Measurements from ENCODE around the gene DHDDS. TPM values are rescaled to one million over a fixed set of nuclear protein-coding genes. Genes with fewer than 3 reads are reported as not detected.

DHDDS gene
- total RNA-seq (2022; extraction: Qiagen RNA extraction; ENCODE audit: low read depth) = 23.5 to 27.4 TPM (median 23.6 TPM) in 5 replicates

GRCh38 chr1:26431979-26432695 is at the start of gene DHDDS:
Gene DHDDS, plus strand, starts transcription at chr1:26432321. Its CDS starts 625 bp downstream, at chr1:26432946.

GRCh38 chr1:26410706-26411623 is 21.2 kb upstream of the DHDDS start, which contains the start of gene LIN28A:
Gene LIN28A, plus strand, starts transcription at chr1:26410817. Its CDS starts 75 bp downstream, at chr1:26410892.

GRCh38 chr1:26472320-26472900 is 40.3 kb downstream of the DHDDS start, which contains the start of gene HMGN2:
Gene HMGN2, plus strand, starts transcription at chr1:26472440. Its CDS starts 173 bp downstream, at chr1:26472613.

Other genes starting within 250 kb of the DHDDS start
- gene CATSPER4, start 241.7 kb upstream of the DHDDS start, total RNA-seq (2022; extraction: Qiagen RNA extraction; ENCODE audit: low read depth) = not detected in 5 replicates
- 10.8 to 13.9 TPM (median 12.3 TPM) in 5 replicates for gene CEP85, start 198.1 kb upstream of the DHDDS start, total RNA-seq (2022; extraction: Qiagen RNA extraction; ENCODE audit: low read depth)
- gene SH3BGRL3, start 152.2 kb upstream of the DHDDS start, total RNA-seq (2022; extraction: Qiagen RNA extraction; ENCODE audit: low read depth) = 121 to 161 TPM (median 145 TPM) in 5 replicates
- gene UBXN11, start 125.7 kb upstream of the DHDDS start, total RNA-seq (2022; extraction: Qiagen RNA extraction; ENCODE audit: low read depth) = 7.0 to 17.5 TPM (median 15.1 TPM) in 5 replicates
- not detected in 5 replicates for gene CD52, start 114.4 kb upstream of the DHDDS start, total RNA-seq (2022; extraction: Qiagen RNA extraction; ENCODE audit: low read depth)
- gene CRYBG2, start 78.2 kb upstream of the DHDDS start, total RNA-seq (2022; extraction: Qiagen RNA extraction; ENCODE audit: low read depth) = 0.90 to 2.6 TPM (median 1.3 TPM) in 5 replicates
- gene ZNF683, start 59.6 kb upstream of the DHDDS start, total RNA-seq (2022; extraction: Qiagen RNA extraction; ENCODE audit: low read depth) = not detected in 5 replicates
- not detected in 5 replicates for gene LIN28A, start 21.5 kb upstream of the DHDDS start, total RNA-seq (2022; extraction: Qiagen RNA extraction; ENCODE audit: low read depth)
- 315 to 439 TPM (median 348 TPM) in 5 replicates for gene HMGN2, start 40.1 kb downstream of the DHDDS start, total RNA-seq (2022; extraction: Qiagen RNA extraction; ENCODE audit: low read depth)
- gene RPS6KA1, start 97.4 kb downstream of the DHDDS start, total RNA-seq (2022; extraction: Qiagen RNA extraction; ENCODE audit: low read depth) = 14.8 to 17.9 TPM (median 16.5 TPM) in 5 replicates